ENCODE results near the gene ADCY5. TPM values are rescaled to one million over a fixed set of nuclear protein-coding genes. Genes with fewer than 3 reads are reported as not detected.

Gene ADCY5
- total RNA-seq, 1 experiment from 2014 or later, result 0.49 TPM

GRCh38 chr3:123469323-123469995, 20.6 kb upstream of the ADCY5 start:
- no peak overlapping the region for H3K4me3 ChIP-seq (replicated peaks in 1 of 2; ENCODE audit: low read depth in 1 of 2, low read length in 2 of 2)
- ATAC-seq (no peak), DNase-seq (ENCODE audit: low read depth, low spot score) (no peak)
- H3K4me2 ChIP-seq (ENCODE audit: low read length), result no peak overlapping the region
- peaks cover 6% of the 10 kb centered on the region; the same call in 1 of the 2 replicates for H3K27me3 ChIP-seq (ENCODE audit: insufficient read depth, low read length)
- H3K27ac ChIP-seq (ENCODE audit: low read depth, low read length), result no peak overlapping the region
- no peak overlapping the region for H2AFZ ChIP-seq (ENCODE audit: low read depth, low read length, poor library complexity, severe bottlenecking)
- H3K9me2 ChIP-seq (ENCODE audit: insufficient read depth), result no peaks in the 10 kb centered on the region
- H3K9ac ChIP-seq (ENCODE audit: low read length), result no peak overlapping the region
- intact Hi-C loops (cut with micrococcal nuclease), result no loop called here
- H3K36me3 ChIP-seq (ENCODE audit: control insufficient read depth in 1 of 2, insufficient read depth in 2 of 2, low read length in 2 of 2), result no peaks in the 10 kb centered on the region
- no peaks in the 10 kb centered on the region for H3K4me1 ChIP-seq (ENCODE audit: control insufficient read depth in 1 of 2, insufficient read depth in 2 of 2, low read length in 2 of 2)
- H4K20me1 ChIP-seq (ENCODE audit: insufficient read depth), result no peaks in the 10 kb centered on the region
- ChIA-PET RAD21 (ENCODE audit: low non-redundant PET in 1 of 2, low total read pairs in 2 of 2, uncharacterized antibody in 2 of 2, unreplicated experiment in 2 of 2) (no interaction called here), POLR2A (no interaction called here), CTCF (no interaction called here)
- H3K9me3 ChIP-seq (ENCODE audit: control insufficient read depth in 1 of 2, insufficient read depth in 1 of 2, low read depth in 1 of 2, low read length in 2 of 2), result no peaks in the 10 kb centered on the region
- no peak for TF ChIP-seq JUND (IDR thresholded peaks at IDR 0.05)
- no peak for TF ChIP-seq POLR2AphosphoS5 (IDR thresholded peaks at IDR 0.05; ENCODE audit: low read depth, low read length)
- TF ChIP-seq SIN3A (IDR thresholded peaks at IDR 0.05; ENCODE audit: low read depth), result no peak
- TF ChIP-seq SRF (IDR thresholded peaks at IDR 0.05; ENCODE audit: low read depth), result no peak
- TF ChIP-seq POLR2A (IDR thresholded peaks at IDR 0.05; ENCODE audit: borderline replicate concordance, extremely low read depth, insufficient read depth, insufficient read length), result no peak
- TF ChIP-seq TCF7L2 (IDR thresholded peaks at IDR 0.05; ENCODE audit: borderline replicate concordance, extremely low read depth, insufficient read depth, insufficient read length), result no peak
- TF ChIP-seq SP1 (IDR thresholded peaks at IDR 0.05; ENCODE audit: low read depth), result no peak
- TF ChIP-seq CBX3 (IDR thresholded peaks at IDR 0.05; ENCODE audit: low read depth), result no peak
- no peak for TF ChIP-seq ATF3 (IDR thresholded peaks at IDR 0.05)
- TF ChIP-seq, protein P1, sequence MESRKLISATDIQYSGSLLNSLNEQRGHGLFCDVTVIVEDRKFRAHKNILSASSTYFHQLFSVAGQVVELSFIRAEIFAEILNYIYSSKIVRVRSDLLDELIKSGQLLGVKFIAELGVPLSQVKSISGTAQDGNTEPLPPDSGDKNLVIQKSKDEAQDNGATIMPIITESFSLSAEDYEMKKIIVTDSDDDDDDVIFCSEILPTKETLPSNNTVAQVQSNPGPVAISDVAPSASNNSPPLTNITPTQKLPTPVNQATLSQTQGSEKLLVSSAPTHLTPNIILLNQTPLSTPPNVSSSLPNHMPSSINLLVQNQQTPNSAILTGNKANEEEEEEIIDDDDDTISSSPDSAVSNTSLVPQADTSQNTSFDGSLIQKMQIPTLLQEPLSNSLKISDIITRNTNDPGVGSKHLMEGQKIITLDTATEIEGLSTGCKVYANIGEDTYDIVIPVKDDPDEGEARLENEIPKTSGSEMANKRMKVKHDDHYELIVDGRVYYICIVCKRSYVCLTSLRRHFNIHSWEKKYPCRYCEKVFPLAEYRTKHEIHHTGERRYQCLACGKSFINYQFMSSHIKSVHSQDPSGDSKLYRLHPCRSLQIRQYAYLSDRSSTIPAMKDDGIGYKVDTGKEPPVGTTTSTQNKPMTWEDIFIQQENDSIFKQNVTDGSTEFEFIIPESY (IDR thresholded peaks at IDR 0.05; ENCODE audit: extremely low read depth, insufficient replicate concordance, low read length), result no peak
- TF ChIP-seq EGR1 (IDR thresholded peaks at IDR 0.05; ENCODE audit: low read depth), result no peak
- no peak for TF ChIP-seq RAD21 (IDR thresholded peaks at IDR 0.05; ENCODE audit: low read depth)
- BruUV-seq (replicated peaks), result no TSS peak
- H3K79me2 ChIP-seq (ENCODE audit: insufficient read depth, low read length), result no peaks in the 10 kb centered on the region
